Hepatocyte (in vitro differentiated cells): ENCODE data around the gene DPP3. TPM values are rescaled to one million over a fixed set of nuclear protein-coding genes. Genes with fewer than 3 reads are reported as not detected.

Experiments used
- DNase-seq: peaks from one replicate; pipeline ENCODE4 v3.0.0-alpha.2; 2016; ENCODE audit warnings: low spot score
- H2AFZ ChIP-seq: fragments of 200-600 bp; sonication (generic); 2 replicates; pipeline ENCODE4 v1.6.0; 2016; ENCODE audit warnings: antibody characterized with exemption, mild to moderate bottlenecking
- H3K27ac ChIP-seq: fragments of 200-600 bp; sonication (generic); 2 replicates; pipeline ENCODE4 v1.5.1; 2016; ENCODE audit warnings: mild to moderate bottlenecking
- H3K27me3 ChIP-seq: fragments of 200-600 bp; sonication (generic); 2 replicates; pipeline ENCODE4 v1.6.1; 2016
- H3K36me3 ChIP-seq: fragments of 200-600 bp; sonication (generic); replicated peaks from 2 replicates; pipeline ENCODE4 v1.5.1; 2016; ENCODE audit warnings: low read depth; ENCODE audit not compliant: insufficient read depth
- H3K4me1 ChIP-seq: fragments of 200-600 bp; sonication (generic); 2 replicates; pipeline ENCODE4 v1.5.1; 2016; ENCODE audit warnings: mild to moderate bottlenecking, moderate library complexity; ENCODE audit not compliant: insufficient read depth
- H3K4me2 ChIP-seq: fragments of 200-600 bp; sonication (generic); 2 replicates; pipeline ENCODE4 v1.6.0; 2016
- H3K4me3 ChIP-seq: fragments of 200-600 bp; sonication (generic); 2 replicates; pipeline ENCODE4 v1.5.1; 2016; ENCODE audit warnings: mild to moderate bottlenecking
- H3K79me2 ChIP-seq: fragments of 200-600 bp; sonication (generic); 2 replicates; pipeline ENCODE4 v1.6.0; 2017; ENCODE audit warnings: mild to moderate bottlenecking
- H3K9me2 ChIP-seq: fragments of 200-600 bp; sonication (generic); replicated peaks from 2 replicates; pipeline ENCODE4 v1.6.0; 2017; ENCODE audit warnings: mild to moderate bottlenecking; ENCODE audit not compliant: insufficient read depth
- H3K9me3 ChIP-seq: fragments of 200-600 bp; sonication (generic); 2 replicates; pipeline ENCODE4 v1.5.1; 2016; ENCODE audit warnings: low read depth, mild to moderate bottlenecking
- H4K20me1 ChIP-seq: fragments of 200-600 bp; sonication (generic); 2 replicates; pipeline ENCODE4 v1.6.0; 2016; ENCODE audit warnings: mild to moderate bottlenecking; ENCODE audit not compliant: insufficient read depth, poor library complexity, severe bottlenecking
- CTCF ChIP-seq: fragments of 200-600 bp; sonication (generic); IDR thresholded peaks from 2 replicates; pipeline ENCODE4 v1.5.1; 2016; ENCODE audit warnings: antibody characterized with exemption, mild to moderate bottlenecking; ENCODE audit not compliant: poor library complexity
- EZH2 ChIP-seq: fragments of 200-600 bp; sonication (generic); IDR thresholded peaks from 2 replicates; pipeline ENCODE4 v1.6.1; 2016; ENCODE audit warnings: antibody characterized with exemption, mild to moderate bottlenecking, borderline replicate concordance
- EZH2phosphoT487 ChIP-seq: fragments of 200-600 bp; sonication (generic); IDR thresholded peaks from one replicate; pipeline ENCODE4 v1.6.1; 2018; ENCODE audit warnings: antibody characterized with exemption, mild to moderate bottlenecking, low read depth, moderate library complexity; ENCODE audit not compliant: unreplicated experiment, severe bottlenecking
- WGBS: methylation state at CpG from one replicate; pipeline ENCODE4 v1.1.6; 2016; ENCODE audit warnings: low lambda C conversion rate; ENCODE audit errors: missing lambda C conversion rate; 5-methylcytosine and 5-hydroxymethylcytosine counted together
- polyA plus RNA-seq: library from polyadenylated mRNA; unstranded; fragments of >200 nt; fragmentation: Nextera tagmentation; extraction: Ambion mirVana; gene quantifications from 2 replicates; pipeline ENCODE4 v1.2.1, GENCODE V29; 2016
- total RNA-seq: library from RNA; depleted of rRNA; stranded (reverse); fragments of >200 nt; gene quantifications from 2 replicates; pipeline ENCODE4 v1.2.3, GENCODE V29; 2014

Gene DPP3
- total and polyA plus RNA-seq, 2 experiments from 2014 or later = 56.0 to 57.3 TPM

GRCh38 chr11:66479394-66480116 lies 679 bp upstream of the DPP3 start:
- WGBS = 2% methylated on average over 34 of the region's 34 CpGs
- Histone ChIP-seq H3K4me3 (peak overlapping the region; percentile 31), H3K4me2 (peak overlapping the region; percentile 97), H3K4me1 (peaks cover 11% of the 10 kb centered on the region), H3K36me3 (no peaks in the 10 kb centered on the region), H3K9me2 (no peaks in the 10 kb centered on the region), H3K27ac (peak overlapping the region; percentile 95), H3K27me3 (no peaks in the 10 kb centered on the region), H3K79me2 (peaks cover 21% of the 10 kb centered on the region), H4K20me1 (peaks cover 4% of the 10 kb centered on the region), H2AFZ (peak overlapping the region; percentile 73), H3K9me3 (no peaks in the 10 kb centered on the region)
- no peak for TF ChIP-seq CTCF
- TF ChIP-seq EZH2phosphoT487 = no peak
- no peak for TF ChIP-seq EZH2
- DNase-seq = peak; percentile 55

GRCh38 chr11:66484806-66485380 lies 4.7 kb downstream of the DPP3 start:
- no peak for TF ChIP-seq CTCF
- TF ChIP-seq EZH2phosphoT487 = no peak
- no peak for TF ChIP-seq EZH2
- H2AFZ ChIP-seq = no peak overlapping the region
- peaks cover 10% of the 10 kb centered on the region for H3K79me2 ChIP-seq
- H3K4me2 ChIP-seq = no peak overlapping the region
- H3K4me3 ChIP-seq = no peak overlapping the region
- no peaks in the 10 kb centered on the region for H3K9me3 ChIP-seq
- WGBS = 90% methylated on average over 7 of the region's 7 CpGs
- DNase-seq = no peak
- no peaks in the 10 kb centered on the region for H4K20me1 ChIP-seq
- peaks cover 2% of the 10 kb centered on the region for H3K4me1 ChIP-seq
- H3K27me3 ChIP-seq = no peaks in the 10 kb centered on the region
- no peak overlapping the region for H3K27ac ChIP-seq
- no peaks in the 10 kb centered on the region for H3K36me3 ChIP-seq
- no peaks in the 10 kb centered on the region for H3K9me2 ChIP-seq

DNA sequence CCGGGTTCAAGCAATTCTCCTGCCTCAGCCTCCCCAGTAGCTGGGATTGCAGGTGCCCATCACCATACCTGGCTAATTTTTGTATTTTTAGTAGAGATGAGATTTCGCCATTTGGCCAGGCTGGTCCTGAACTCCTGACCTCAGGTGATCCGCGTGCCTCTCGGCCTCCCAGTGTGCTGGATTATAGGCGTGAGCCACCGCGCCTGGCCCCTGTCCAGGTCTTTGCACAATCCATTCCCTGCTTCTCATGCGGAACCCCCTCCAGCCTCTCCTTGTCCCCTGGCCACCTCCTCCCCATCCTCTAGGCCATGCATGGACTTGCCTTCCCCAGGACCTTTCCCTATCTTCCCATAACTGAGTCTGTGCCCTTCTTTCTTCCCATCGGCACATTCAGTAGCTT lies 8.7 kb downstream of the DPP3 start:
- no peaks in the 10 kb centered on the region for H3K36me3 ChIP-seq
- H3K9me2 ChIP-seq = no peaks in the 10 kb centered on the region
- H3K27ac ChIP-seq = no peak overlapping the region
- no peaks in the 10 kb centered on the region for H3K27me3 ChIP-seq
- no peak overlapping the region for H3K4me2 ChIP-seq
- no peak overlapping the region for H3K4me3 ChIP-seq
- no peaks in the 10 kb centered on the region for H3K9me3 ChIP-seq
- no peaks in the 10 kb centered on the region for H3K4me1 ChIP-seq
- no peak for DNase-seq
- no peak overlapping the region for H2AFZ ChIP-seq
- 97% methylated on average over 9 of the region's 10 CpGs for WGBS
- no peaks in the 10 kb centered on the region for H4K20me1 ChIP-seq
- no peaks in the 10 kb centered on the region for H3K79me2 ChIP-seq
- TF ChIP-seq EZH2phosphoT487 (no peak), EZH2 (no peak), CTCF (no peak)
